ENCODE results near the gene TAF6.
"Not testable (repeated sequence)": the region's sequence is repeated elsewhere in the genome, so short reads cannot be mapped to it uniquely, and the experiment has no call there.

TAF6 gene

GRCh38 chr7:100132126-100132525 lies 13.0 kb upstream of the TAF6 start:
- no peak overlapping the region for H3K4me3 Mint-ChIP-seq

GRCh38 chr7:100130608-100131453 lies 11.7 kb upstream of the TAF6 start:
- no peaks in the 10 kb centered on the region for H3K9me3 Mint-ChIP-seq
- peak; percentile 82 to 84 for DNase-seq
- ATAC-seq: no peak

More at GRCh38 chr7:100132126-100132525, 13.0 kb upstream of the TAF6 start:
- no peak for DNase-seq
- Mint-ChIP-seq H3K27me3 (no peaks in the 10 kb centered on the region), H3K27ac (no peak overlapping the region), H3K4me1 (peaks cover 28% of the 10 kb centered on the region), H3K9me3 (no peaks in the 10 kb centered on the region)
- no peak for ATAC-seq

GRCh38 chr7:100130220-100130607 lies 11.1 kb upstream of the TAF6 start:
- H3K9me3 Mint-ChIP-seq, H3K27me3 Mint-ChIP-seq, H3K4me3 Mint-ChIP-seq, ATAC-seq, DNase-seq, H3K27ac Mint-ChIP-seq: not testable (repeated sequence)
- H3K4me1 Mint-ChIP-seq: peaks cover 38% of the 10 kb centered on the region

More at GRCh38 chr7:100130608-100131453, 11.7 kb upstream of the TAF6 start:
- Mint-ChIP-seq H3K4me3 (peak overlapping the region; percentile 60 to 69), H3K27me3 (no peaks in the 10 kb centered on the region), H3K27ac (peak overlapping the region in 1 of 2 donors; percentile 62), H3K4me1 (peaks cover 32% of the 10 kb centered on the region)

GRCh38 chr7:100128637-100128963 lies 9.4 kb upstream of the TAF6 start:
- ATAC-seq (no peak), DNase-seq (no peak)
- peaks cover 49% of the 10 kb centered on the region for H3K4me1 Mint-ChIP-seq
- H3K27me3 Mint-ChIP-seq: no peaks in the 10 kb centered on the region
- no peak overlapping the region for H3K27ac Mint-ChIP-seq
- no peaks in the 10 kb centered on the region for H3K9me3 Mint-ChIP-seq
- H3K4me3 Mint-ChIP-seq: peak overlapping the region; percentile 94 to 99

- ATAC-seq: peak; percentile 30
- Mint-ChIP-seq H3K9me3 (no peaks in the 10 kb centered on the region), H3K4me1 (peaks cover 49% of the 10 kb centered on the region), H3K27me3 (no peaks in the 10 kb centered on the region), H3K4me3 (peak overlapping the region; percentile 94 to 99), H3K27ac (peak overlapping the region; percentile 61 to 76)
- peak; percentile 42 to 54 for DNase-seq
These were observed 8.9 kb upstream of the TAF6 start for GRCh38 chr7:100127866-100128636.

GRCh38 chr7:100126931-100127865 lies 8.0 kb upstream of the TAF6 start, which contains the start of gene MBLAC1:
MBLAC1 (plus strand) TSS chr7:100126967; CDS start chr7:100127396, 429 bp downstream.
- peak within 1 kb of the TSS; percentile 94 to 99 for H3K4me3 Mint-ChIP-seq
- H3K9me3 Mint-ChIP-seq: no peaks in the 10 kb centered on the region
- H3K27me3 Mint-ChIP-seq: no peaks in the 10 kb centered on the region
- H3K27ac Mint-ChIP-seq: peak within 1 kb of the TSS; percentile 96 to 99
- peak; percentile 93 to 95 for DNase-seq
- peak; percentile 82 for ATAC-seq
- peaks cover 42% of the 10 kb centered on the region for H3K4me1 Mint-ChIP-seq

GRCh38 chr7:100126239-100126930 lies 7.2 kb upstream of the TAF6 start:
- peak; percentile 49 for ATAC-seq

GRCh38 chr7:100124301-100125230 lies 5.4 kb upstream of the TAF6 start:
- DNase-seq (no peak), ATAC-seq (no peak)
- peak overlapping the region; percentile 19 for H3K4me3 Mint-ChIP-seq
- H3K9me3 Mint-ChIP-seq: no peaks in the 10 kb centered on the region
- peaks cover 31% of the 10 kb centered on the region for H3K4me1 Mint-ChIP-seq
- H3K27ac Mint-ChIP-seq: peak overlapping the region; percentile 6 to 65
- H3K27me3 Mint-ChIP-seq: no peaks in the 10 kb centered on the region

More at GRCh38 chr7:100126239-100126930, 7.2 kb upstream of the TAF6 start:
- Mint-ChIP-seq H3K4me1 (peaks cover 34% of the 10 kb centered on the region), H3K9me3 (no peaks in the 10 kb centered on the region), H3K4me3 (peak overlapping the region; percentile 94 to 99), H3K27me3 (no peaks in the 10 kb centered on the region), H3K27ac (peak overlapping the region; percentile 96 to 99)
- DNase-seq: no peak

GRCh38 chr7:100122568-100122967 lies 3.4 kb upstream of the TAF6 start:
- Mint-ChIP-seq H3K27ac (no peak overlapping the region), H3K4me3 (no peak overlapping the region), H3K27me3 (no peaks in the 10 kb centered on the region), H3K4me1 (peaks cover 40% of the 10 kb centered on the region), H3K9me3 (no peaks in the 10 kb centered on the region)
- ATAC-seq (no peak), DNase-seq (no peak)

GRCh38 chr7:100122067-100122466 lies 2.9 kb upstream of the TAF6 start:
- Mint-ChIP-seq H3K27me3 (no peaks in the 10 kb centered on the region), H3K4me3 (no peak overlapping the region), H3K27ac (no peak overlapping the region), H3K4me1 (peaks cover 40% of the 10 kb centered on the region), H3K9me3 (no peaks in the 10 kb centered on the region)
- ATAC-seq (no peak), DNase-seq (no peak)

GRCh38 chr7:100120733-100121036 lies 1.5 kb upstream of the TAF6 start:
- peaks cover 35% of the 10 kb centered on the region for H3K4me1 Mint-ChIP-seq
- no peaks in the 10 kb centered on the region for H3K27me3 Mint-ChIP-seq
- DNase-seq: no peak
- H3K4me3 Mint-ChIP-seq: peak overlapping the region; percentile 87 to 96
- no peaks in the 10 kb centered on the region for H3K9me3 Mint-ChIP-seq
- peak overlapping the region; percentile 2 to 30 for H3K27ac Mint-ChIP-seq
- no peak for ATAC-seq

- Mint-ChIP-seq H3K9me3 (no peaks in the 10 kb centered on the region), H3K4me3 (peak overlapping the region; percentile 87 to 96), H3K27me3 (no peaks in the 10 kb centered on the region), H3K27ac (peak overlapping the region; percentile 100), H3K4me1 (peaks cover 30% of the 10 kb centered on the region)
- ATAC-seq (peak; percentile 82), DNase-seq (peak; percentile 79 to 81)
These were observed 993 bp upstream of the TAF6 start for GRCh38 chr7:100119970-100120732.

GRCh38 chr7:100118388-100119071 lies 628 bp downstream of the TAF6 start:
- no peak for ATAC-seq
- no peaks in the 10 kb centered on the region for H3K27me3 Mint-ChIP-seq
- no peaks in the 10 kb centered on the region for H3K9me3 Mint-ChIP-seq
- H3K4me1 Mint-ChIP-seq: peaks cover 19% of the 10 kb centered on the region
- peak overlapping the region; percentile 87 to 96 for H3K4me3 Mint-ChIP-seq
- H3K27ac Mint-ChIP-seq: peak overlapping the region; percentile 100
- no peak for DNase-seq

Data from stimulated activated naive CD8-positive, alpha-beta T cell treated with anti-CD3 and anti-CD28 coated beads, Interleukin-15, amount 100 ng/mL, for 72 hours (primary cell).